Skin epidermis (tissue), 12 donors: ENCODE data around the gene TMIGD3.

Experiments used
- H3K27ac ChIP-seq, 21 experiments: fragments of 200-600 bp; sonication (generic) in 11 of 21; one replicate each; pipeline ENCODE4 v1.5.0; 2020; ENCODE audit warnings: mild to moderate bottlenecking in 3 of 21, inconsistent platforms in 2 of 21, moderate library complexity in 2 of 21
- H3K4me3 ChIP-seq, 7 experiments: fragments of 200-600 bp; sonication (generic) in 2 of 7; one replicate each; pipeline ENCODE4 v1.5.0; 2020; ENCODE audit warnings: inconsistent platforms in 2 of 7, mild to moderate bottlenecking in 2 of 7, moderate library complexity in 1 of 7

TMIGD3 gene

DNA sequence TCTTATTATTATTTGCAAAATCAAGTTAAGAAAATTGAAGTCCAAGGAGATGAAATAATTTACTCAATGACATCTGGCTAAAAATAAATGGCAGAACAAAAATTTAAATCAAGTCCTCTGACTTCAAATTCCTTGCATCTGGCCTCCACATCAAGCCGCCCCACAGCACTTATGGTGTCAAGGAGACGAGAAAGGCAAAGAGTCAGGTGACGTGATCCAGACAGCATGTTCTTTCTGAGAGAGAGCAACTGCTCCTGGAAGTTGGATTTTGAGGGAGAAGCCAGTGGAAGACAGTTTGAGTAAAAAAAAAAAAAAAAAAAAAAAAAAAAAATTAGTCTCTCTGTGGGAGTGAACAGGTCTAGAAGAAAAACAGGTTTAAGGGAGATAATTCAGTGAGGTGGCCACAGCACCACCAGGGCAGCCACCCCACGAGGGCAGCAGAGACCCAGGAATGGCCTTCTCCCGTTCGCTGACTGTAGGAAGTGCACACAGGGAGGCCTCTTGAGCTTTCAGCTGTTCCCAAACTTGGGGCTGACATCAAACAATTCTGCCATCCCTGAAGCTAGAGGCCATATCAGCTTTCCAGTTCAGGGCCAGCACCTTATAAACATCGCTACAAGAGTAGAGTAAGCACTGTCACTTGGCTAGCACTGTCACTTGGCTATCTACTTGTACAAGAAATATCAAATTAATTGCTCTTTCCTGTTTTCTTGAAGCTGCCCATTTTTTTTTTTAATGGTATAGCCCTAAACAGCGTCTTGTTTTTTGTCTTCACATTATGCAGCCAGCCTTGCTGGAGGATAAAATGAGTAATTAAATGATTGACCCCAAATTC lies 21.8 kb downstream of the TMIGD3 start:
- H3K27ac ChIP-seq, result peak overlapping the region in 1 of 21 experiments; percentile 15
- no peak overlapping the region for H3K4me3 ChIP-seq

GRCh38 chr1:111480674-111481073 lies 22.8 kb downstream of the TMIGD3 start:
- H3K4me3 ChIP-seq, result no peak overlapping the region
- peak overlapping the region in 1 of 21 experiments; percentile 15 for H3K27ac ChIP-seq

DNA sequence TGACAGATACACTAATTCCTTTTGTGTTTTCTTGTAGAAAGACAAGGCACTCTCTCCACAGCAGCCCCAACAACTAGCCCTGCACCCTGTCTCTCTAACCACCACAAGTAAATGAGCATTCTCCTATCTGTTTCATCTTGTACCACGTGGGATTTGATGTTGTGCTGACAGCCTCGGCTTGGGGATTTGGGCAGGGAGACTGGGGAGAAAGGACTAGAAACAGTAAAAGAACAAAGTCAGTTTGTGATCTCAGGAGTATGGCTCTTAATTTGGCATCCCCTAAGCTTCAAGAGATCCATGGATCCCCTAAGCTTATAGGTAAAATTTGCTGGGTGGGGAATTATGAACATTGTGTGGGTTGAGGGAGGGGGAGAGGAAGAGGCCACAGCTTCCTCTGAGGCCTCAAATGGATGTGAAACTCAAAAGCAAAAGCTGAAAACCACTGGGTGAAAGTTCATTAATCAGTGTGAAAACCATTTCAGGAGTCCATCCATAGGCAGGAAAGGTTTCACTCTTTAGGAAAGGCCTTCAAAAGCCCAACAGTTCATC lies 26.6 kb downstream of the TMIGD3 start:
- Histone ChIP-seq H3K4me3 (no peak overlapping the region), H3K27ac (peak overlapping the region in 15 of 21 experiments; percentile 5 to 90 (median 46))

GRCh38 chr1:111476214-111476613 lies 27.2 kb downstream of the TMIGD3 start:
- peak overlapping the region in 1 of 7 experiments; percentile 3 for H3K4me3 ChIP-seq
- peak overlapping the region in 14 of 21 experiments; percentile 5 to 90 (median 49) for H3K27ac ChIP-seq

- peak overlapping the region in 12 of 21 experiments; percentile 5 to 90 (median 50) for H3K27ac ChIP-seq
Measured at GRCh38 chr1:111475701-111476100, 27.7 kb downstream of the TMIGD3 start.

GRCh38 chr1:111474521-111474920 lies 28.9 kb downstream of the TMIGD3 start:
- Histone ChIP-seq H3K27ac (peak overlapping the region in 17 of 21 experiments; percentile 10 to 90 (median 61)), H3K4me3 (peak overlapping the region in 6 of 7 experiments; percentile 4 to 22 (median 16))

More at GRCh38 chr1:111475701-111476100, 27.7 kb downstream of the TMIGD3 start:
- peak overlapping the region in 1 of 7 experiments; percentile 3 for H3K4me3 ChIP-seq

DNA sequence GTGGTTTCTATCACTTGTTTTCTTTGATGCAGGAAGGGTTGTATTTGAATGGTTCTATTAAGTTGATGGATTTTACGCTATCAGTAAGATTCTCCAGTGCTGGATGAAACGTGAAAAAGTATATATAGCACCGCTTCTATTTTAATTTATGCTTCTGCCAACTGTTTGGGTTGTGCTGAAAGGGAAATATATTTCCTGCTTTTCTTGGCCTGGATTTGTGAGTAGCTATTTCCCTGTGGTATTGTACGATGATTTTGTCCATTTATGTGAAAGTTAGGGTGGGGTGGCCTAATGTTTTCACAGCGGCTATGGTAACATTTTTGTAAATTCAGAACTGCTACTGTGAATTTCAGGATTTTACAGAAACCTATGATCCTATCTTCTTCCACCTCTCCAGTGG lies 29.3 kb downstream of the TMIGD3 start:
- peak overlapping the region in 6 of 7 experiments; percentile 4 to 22 (median 16) for H3K4me3 ChIP-seq
- H3K27ac ChIP-seq, result peak overlapping the region in 18 of 21 experiments; percentile 8 to 90 (median 60)

- peak overlapping the region in 15 of 21 experiments; percentile 49 to 90 (median 64) for H3K27ac ChIP-seq
- no peak overlapping the region for H3K4me3 ChIP-seq
Measured at GRCh38 chr1:111471538-111471937, 31.9 kb downstream of the TMIGD3 start.

GRCh38 chr1:111471012-111471411 lies 32.4 kb downstream of the TMIGD3 start:
- H3K4me3 ChIP-seq, result no peak overlapping the region

DNA sequence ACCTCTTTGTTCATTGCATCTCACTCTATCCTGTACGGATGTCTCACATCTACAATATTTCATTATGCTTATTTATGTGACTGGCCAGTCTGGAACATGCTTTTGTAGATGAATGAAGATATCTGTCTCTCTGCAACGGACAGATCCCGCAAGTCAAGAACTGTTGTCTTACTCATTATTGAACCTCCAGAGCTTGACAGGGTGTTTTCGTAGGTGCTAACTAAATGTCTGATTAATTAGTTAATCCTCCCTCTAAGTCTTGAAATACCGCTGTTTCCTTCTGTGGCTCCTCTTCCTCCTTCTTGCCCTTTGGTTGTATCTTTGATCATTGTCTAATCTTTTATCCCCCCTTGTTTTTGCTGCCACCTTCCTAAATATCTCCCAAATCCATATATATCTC lies 32.8 kb downstream of the TMIGD3 start:
- Histone ChIP-seq H3K4me3 (no peak overlapping the region), H3K27ac (peak overlapping the region in 14 of 21 experiments; percentile 7 to 90 (median 66))

More at GRCh38 chr1:111471012-111471411, 32.4 kb downstream of the TMIGD3 start:
- H3K27ac ChIP-seq, result peak overlapping the region in 16 of 21 experiments; percentile 7 to 90 (median 64)

GRCh38 chr1:111469539-111469938 lies 33.9 kb downstream of the TMIGD3 start:
- H3K4me3 ChIP-seq, result no peak overlapping the region
- peak overlapping the region in 5 of 21 experiments; percentile 40 to 90 (median 64) for H3K27ac ChIP-seq

GRCh38 chr1:111468717-111469100 lies 34.7 kb downstream of the TMIGD3 start:
- no peak overlapping the region for H3K27ac ChIP-seq

GRCh38 chr1:111467865-111468716 lies 35.3 kb downstream of the TMIGD3 start:
- Histone ChIP-seq H3K4me3 (no peak overlapping the region), H3K27ac (no peak overlapping the region)

More at GRCh38 chr1:111468717-111469100, 34.7 kb downstream of the TMIGD3 start:
- no peak overlapping the region for H3K4me3 ChIP-seq

GRCh38 chr1:111466480-111466879 lies 37.0 kb downstream of the TMIGD3 start:
- Histone ChIP-seq H3K4me3 (no peak overlapping the region), H3K27ac (no peak overlapping the region)

DNA sequence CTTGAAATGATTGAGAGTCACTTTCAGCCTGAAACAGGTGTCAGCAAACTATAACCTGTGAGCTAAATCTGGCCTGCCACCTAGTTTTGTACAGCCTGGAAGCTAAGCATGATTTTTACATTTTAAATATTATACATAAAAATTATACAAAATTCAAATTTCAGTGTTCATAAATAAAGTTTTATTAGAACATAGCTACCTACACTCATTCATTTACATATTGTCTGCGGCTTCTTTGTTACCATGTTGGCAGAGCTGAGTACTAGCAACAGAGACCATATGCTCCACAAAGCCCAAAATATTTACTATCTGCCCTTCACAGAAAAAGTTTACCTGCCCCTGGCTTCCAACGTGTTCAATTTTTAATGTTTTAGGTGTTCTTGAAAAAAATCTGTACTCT lies 37.7 kb downstream of the TMIGD3 start:
- no peak overlapping the region for H3K27ac ChIP-seq

GRCh38 chr1:111463029-111463683 lies 40.3 kb downstream of the TMIGD3 start:
- no peak overlapping the region for H3K4me3 ChIP-seq
- H3K27ac ChIP-seq, result no peak overlapping the region

More for the DNA sequence above, 37.7 kb downstream of the TMIGD3 start:
- no peak overlapping the region for H3K4me3 ChIP-seq

DNA sequence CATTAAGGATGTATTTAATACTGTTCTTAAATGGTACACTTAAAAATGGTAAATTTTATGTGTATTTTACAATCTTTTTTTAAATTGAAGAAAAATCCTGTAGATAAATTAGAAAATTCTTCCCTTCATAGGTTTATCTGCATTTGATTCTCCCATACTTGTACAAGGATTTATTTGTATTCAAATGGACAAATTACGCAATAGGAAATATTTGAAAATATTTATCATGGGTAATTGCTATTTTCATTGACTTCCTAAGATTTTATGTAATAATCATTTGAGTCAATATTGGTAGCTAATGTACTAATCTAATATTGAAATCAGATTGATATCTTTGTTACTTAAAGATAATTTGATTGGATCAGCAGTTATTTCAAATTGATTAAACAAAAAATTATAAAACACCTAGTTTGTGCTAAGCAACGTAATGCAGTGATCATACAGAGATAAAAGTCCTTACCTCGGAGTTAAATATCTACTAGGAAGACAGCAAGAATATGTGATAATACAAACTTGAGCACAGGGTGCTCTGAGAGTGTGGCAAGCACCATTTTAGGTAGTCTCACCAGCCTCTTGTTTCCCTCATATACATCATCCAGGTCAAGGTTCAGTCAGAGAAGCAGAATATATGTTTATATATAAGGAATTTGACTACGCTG lies 40.9 kb downstream of the TMIGD3 start:
- Histone ChIP-seq H3K27ac (no peak overlapping the region), H3K4me3 (no peak overlapping the region)

DNA sequence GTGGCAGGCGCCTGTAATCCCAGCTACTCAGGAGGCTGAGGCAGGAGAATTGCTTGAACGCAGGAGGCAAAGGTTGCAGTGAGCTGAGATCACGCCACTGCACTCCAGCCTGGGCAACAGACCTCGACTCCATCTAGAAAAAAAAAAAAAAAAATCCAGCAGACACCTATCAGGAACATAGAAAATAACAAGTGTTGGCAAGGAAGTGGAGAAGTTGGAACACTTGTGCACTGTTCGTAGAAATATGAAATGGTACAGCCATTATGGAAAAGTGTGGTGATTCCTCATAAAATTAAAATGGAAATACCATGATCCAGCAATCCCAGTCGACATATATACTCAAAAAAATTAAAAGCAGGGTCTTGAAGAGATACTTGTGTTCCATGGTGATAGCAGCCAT lies 41.7 kb downstream of the TMIGD3 start:
- Histone ChIP-seq H3K4me3 (no peak overlapping the region), H3K27ac (no peak overlapping the region)

DNA sequence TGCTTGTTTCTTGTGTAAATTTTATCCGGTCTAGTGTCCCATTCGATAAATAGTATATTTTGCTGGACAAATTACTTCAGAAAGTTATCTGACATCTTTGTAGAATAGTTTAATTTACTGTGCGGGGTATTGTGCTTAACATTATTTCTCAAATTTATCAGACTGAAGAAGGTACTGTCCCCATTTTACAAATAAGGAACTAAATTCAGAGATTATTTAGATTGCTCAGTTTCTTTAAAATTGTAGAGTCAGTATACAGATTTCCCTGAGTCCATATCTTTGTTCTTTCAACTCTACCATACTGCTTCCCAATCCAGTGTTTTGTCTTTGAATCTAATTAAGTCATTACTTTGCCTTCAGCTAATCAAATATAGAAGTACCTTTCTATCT lies 47.8 kb downstream of the TMIGD3 start:
- H3K4me3 ChIP-seq, result no peak overlapping the region
- H3K27ac ChIP-seq, result no peak overlapping the region
